HFF-Myc (cell line): ENCODE results near the gene HTR3D.
"Not testable (repeated sequence)": the region's sequence is repeated elsewhere in the genome, so short reads cannot be mapped to it uniquely, and the experiment has no call there.

Experiments used
- DNase-seq: peaks from one replicate; pipeline ENCODE4 v3.0.0-alpha.2; 2011; ENCODE audit warnings: low read depth; ENCODE audit errors: extremely low read depth
- H3K4me3 ChIP-seq: replicated peaks from 2 replicates; pipeline ENCODE4 v1.5.1; 2011; ENCODE audit warnings: low read depth, mild to moderate bottlenecking, control low read depth, low read length
- CTCF ChIP-seq: IDR thresholded peaks from 2 replicates; pipeline ENCODE4 v1.5.1; 2012; ENCODE audit warnings: mild to moderate bottlenecking, low read depth, low read length, control low read depth; ENCODE audit errors: missing control alignments

Gene HTR3D

GRCh38 chr3:184037816-184038215 lies 6.3 kb downstream of the HTR3D start:
- no peak for TF ChIP-seq CTCF
- DNase-seq, result no peak
- H3K4me3 ChIP-seq, result no peak overlapping the region

DNA sequence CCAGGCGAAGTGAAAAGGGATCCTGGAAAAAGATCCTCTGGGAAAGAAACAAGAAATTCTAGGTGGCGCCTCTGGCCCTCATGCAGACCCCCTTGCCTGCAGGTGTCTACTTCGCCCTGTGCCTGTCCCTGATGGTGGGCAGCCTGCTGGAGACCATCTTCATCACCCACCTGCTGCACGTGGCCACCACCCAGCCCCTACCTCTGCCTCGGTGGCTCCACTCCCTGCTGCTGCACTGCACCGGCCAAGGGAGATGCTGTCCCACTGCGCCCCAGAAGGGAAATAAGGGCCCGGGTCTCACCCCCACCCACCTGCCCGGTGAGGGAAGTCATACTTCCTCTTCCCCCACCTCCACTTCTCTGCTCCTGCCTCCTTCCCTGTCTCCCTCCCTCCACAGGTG lies 6.8 kb downstream of the HTR3D start:
- not testable (repeated sequence) for DNase-seq, H3K4me3 ChIP-seq

GRCh38 chr3:184039414-184039813 lies 7.9 kb downstream of the HTR3D start:
- DNase-seq, result no peak
- TF ChIP-seq CTCF, result no peak
- H3K4me3 ChIP-seq, result no peak overlapping the region

- H3K4me3 ChIP-seq, result no peak overlapping the region
- TF ChIP-seq CTCF, result peak; percentile 51
- no peak for DNase-seq
These were observed 8.5 kb downstream of the HTR3D start for GRCh38 chr3:184040010-184040409.

- no peak overlapping the region for H3K4me3 ChIP-seq
- no peak for TF ChIP-seq CTCF
- no peak for DNase-seq
These were observed 11.1 kb downstream of the HTR3D start for GRCh38 chr3:184042617-184043016.

- H3K4me3 ChIP-seq, result no peak overlapping the region
- no peak for DNase-seq
- no peak for TF ChIP-seq CTCF
These were observed 14.5 kb downstream of the HTR3D start for GRCh38 chr3:184045995-184046394.

GRCh38 chr3:184050217-184050847 lies 18.8 kb downstream of the HTR3D start:
- TF ChIP-seq CTCF, result no peak
- no peak for DNase-seq
- H3K4me3 ChIP-seq, result no peak overlapping the region
